Fibroblast of the aortic adventitia (primary cell): ENCODE results near the gene TLE4. TPM values are rescaled to one million over a fixed set of nuclear protein-coding genes. Genes with fewer than 3 reads are reported as not detected.
A peak's percentile ranks its signal among the peaks of the same experiment; 100 is the strongest.

Source experiments
- DNase-seq: peaks from one replicate; pipeline ENCODE4 v3.0.0-alpha.2; 2010; ENCODE audit warnings: low read depth
- H3K4me3 ChIP-seq: 2 replicates; pipeline ENCODE4 v1.5.1; 2011; ENCODE audit warnings: low read depth, mild to moderate bottlenecking, control low read depth, low read length, moderate library complexity
- total RNA-seq: library from RNA; depleted of rRNA; stranded (reverse); fragments of >200 nt; gene quantifications from 2 replicates; pipeline ENCODE4 v1.2.3, GENCODE V29; 2012; ENCODE audit warnings: low replicate concordance
- TF ChIP-seq, protein P1 (sequence below): IDR thresholded peaks from 2 replicates; pipeline ENCODE4 v1.5.1; 2011; ENCODE audit warnings: mild to moderate bottlenecking, low read length, control low read depth, inconsistent platforms; ENCODE audit not compliant: insufficient read depth

The TLE4 gene
- total RNA-seq, 1 donor = 14.7 TPM

DNA sequence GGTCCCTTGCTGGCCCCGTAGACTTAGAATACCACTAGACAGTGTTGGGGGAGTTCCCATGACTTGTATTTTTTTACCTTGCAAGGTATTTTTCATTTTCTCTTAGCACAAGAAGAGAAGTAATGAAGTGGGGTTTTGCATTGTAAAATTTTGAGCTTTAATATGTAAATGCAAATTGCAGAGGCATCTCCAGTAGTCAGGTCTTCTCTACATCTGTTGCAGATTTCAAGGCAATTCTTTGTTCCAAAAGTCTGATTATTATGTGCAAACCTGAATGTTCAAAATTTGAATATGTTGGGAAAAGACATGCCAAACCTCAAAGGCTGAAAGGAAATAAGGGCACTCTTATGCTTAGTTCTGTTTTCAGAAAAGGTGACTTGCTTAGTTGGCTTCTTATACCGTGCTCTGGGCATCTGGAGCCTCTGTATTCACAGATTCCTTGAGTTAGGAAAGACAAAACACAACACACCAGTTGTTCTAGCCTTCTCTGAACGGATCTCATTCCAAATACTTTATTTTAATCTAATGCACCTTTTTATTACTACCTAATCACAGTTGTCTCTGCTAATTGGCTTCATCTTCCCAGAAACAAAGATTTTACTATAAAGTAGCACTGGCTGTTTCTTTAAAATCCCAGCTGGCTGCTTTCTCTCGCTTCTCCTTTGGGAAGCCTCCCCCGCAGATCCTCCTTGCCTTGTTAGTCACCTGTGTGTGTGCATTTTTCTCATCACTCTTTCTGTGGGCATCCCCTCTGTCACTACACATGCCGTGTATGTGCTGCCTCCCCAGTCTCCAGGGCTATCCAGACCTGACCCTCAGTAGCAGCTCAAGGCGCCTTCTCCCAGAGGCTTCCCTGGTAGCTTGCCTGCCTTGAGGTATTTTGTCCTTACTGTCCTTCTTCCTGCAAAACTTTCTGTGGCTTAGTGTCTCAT, 138.2 kb downstream of the TLE4 start:
- TF ChIP-seq, protein P1, sequence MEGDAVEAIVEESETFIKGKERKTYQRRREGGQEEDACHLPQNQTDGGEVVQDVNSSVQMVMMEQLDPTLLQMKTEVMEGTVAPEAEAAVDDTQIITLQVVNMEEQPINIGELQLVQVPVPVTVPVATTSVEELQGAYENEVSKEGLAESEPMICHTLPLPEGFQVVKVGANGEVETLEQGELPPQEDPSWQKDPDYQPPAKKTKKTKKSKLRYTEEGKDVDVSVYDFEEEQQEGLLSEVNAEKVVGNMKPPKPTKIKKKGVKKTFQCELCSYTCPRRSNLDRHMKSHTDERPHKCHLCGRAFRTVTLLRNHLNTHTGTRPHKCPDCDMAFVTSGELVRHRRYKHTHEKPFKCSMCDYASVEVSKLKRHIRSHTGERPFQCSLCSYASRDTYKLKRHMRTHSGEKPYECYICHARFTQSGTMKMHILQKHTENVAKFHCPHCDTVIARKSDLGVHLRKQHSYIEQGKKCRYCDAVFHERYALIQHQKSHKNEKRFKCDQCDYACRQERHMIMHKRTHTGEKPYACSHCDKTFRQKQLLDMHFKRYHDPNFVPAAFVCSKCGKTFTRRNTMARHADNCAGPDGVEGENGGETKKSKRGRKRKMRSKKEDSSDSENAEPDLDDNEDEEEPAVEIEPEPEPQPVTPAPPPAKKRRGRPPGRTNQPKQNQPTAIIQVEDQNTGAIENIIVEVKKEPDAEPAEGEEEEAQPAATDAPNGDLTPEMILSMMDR = no peak
- no peak for DNase-seq
- H3K4me3 ChIP-seq = no peak overlapping the region

DNA sequence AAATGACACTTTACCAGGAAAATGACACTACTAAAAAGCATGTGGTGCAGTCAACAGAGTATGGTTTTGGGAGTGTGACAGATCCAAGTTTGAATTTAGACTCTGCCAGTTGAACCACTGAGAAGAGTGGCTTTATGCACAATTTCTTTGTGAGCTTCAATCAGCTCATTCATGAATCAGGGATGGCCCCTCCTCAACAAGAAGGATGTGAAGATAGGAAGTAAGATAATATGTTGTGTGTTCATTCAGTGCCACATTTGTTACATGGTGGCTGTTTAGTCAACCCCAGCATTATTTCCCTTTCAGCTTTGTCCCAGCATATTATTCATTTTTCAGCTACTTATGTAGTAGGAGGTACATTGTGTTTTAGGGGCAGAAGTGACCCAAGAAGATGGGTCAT, 140.1 kb downstream of the TLE4 start:
- no peak for DNase-seq
- H3K4me3 ChIP-seq = no peak overlapping the region
- TF ChIP-seq, protein P1 = no peak

DNA sequence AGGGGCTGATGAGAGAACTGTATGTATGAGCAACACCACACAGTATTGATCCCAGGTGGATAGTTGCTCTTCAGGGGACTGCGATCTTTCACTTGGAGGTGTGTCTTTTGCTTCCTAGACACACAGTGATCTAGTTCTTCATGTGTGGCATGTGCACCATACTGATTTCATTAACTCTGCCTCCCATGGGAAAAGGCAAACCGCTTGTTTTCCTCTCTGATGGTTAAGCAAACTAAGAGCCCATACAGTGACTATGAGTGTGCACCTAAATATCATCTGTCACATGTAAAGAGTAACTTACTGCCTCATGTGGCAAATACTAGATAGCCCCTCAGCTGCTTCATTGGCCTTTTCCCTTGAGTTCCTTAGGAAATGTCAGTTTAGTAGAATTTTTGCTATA, 147.3 kb downstream of the TLE4 start:
- TF ChIP-seq, protein P1 = no peak
- no peak overlapping the region for H3K4me3 ChIP-seq
- DNase-seq = no peak

DNA sequence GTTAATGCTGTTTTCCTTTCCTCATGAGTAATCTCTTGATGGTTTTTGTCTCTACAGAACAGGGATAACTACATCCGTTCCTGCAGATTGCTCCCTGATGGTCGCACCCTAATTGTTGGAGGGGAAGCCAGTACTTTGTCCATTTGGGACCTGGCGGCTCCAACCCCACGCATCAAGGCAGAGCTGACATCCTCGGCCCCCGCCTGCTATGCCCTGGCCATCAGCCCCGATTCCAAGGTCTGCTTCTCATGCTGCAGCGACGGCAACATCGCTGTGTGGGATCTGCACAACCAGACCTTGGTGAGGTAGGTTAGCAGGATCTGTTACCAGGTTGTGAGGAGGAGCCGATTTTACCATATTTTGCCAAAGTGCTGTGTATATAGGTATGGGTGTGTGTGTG, 148.2 kb downstream of the TLE4 start:
- H3K4me3 ChIP-seq = no peak overlapping the region
- TF ChIP-seq, protein P1 = no peak
- DNase-seq = no peak

DNA sequence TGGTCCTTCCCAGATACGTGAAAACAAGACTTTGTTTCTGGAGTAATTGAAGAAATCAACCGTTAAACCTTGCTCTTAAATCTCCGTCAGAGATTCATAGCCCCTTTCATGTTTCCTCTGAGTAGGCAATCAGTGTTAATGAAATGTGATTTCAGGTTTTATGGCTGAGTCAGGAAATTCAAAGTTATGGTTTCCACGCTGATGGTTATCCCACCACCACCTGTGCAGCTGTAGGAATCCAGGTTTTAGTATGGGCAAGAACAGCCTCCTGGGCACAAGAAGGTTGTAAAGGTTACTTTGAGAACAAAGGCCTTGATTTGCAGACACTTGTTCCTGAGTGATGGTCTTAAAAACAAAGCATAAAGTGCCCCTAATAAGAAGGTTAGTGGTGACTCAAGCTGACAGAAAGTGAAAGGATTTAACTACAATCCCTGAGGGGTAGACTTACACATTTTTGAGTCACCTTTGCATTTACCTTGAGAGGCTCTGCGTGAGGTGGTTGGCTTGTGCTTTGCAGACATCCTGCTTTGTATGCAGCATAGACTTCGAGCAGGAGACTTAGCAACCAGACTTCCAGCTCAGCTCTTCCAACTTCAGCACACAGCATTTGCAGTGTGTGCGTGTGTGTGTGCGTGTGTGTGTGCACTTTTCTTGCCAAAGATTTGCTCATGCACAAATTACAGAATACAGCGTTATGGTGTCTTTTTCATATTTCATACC, 159.6 kb downstream of the TLE4 start:
- peak; percentile 5 for DNase-seq
- TF ChIP-seq, protein P1 = no peak
- no peak overlapping the region for H3K4me3 ChIP-seq

DNA sequence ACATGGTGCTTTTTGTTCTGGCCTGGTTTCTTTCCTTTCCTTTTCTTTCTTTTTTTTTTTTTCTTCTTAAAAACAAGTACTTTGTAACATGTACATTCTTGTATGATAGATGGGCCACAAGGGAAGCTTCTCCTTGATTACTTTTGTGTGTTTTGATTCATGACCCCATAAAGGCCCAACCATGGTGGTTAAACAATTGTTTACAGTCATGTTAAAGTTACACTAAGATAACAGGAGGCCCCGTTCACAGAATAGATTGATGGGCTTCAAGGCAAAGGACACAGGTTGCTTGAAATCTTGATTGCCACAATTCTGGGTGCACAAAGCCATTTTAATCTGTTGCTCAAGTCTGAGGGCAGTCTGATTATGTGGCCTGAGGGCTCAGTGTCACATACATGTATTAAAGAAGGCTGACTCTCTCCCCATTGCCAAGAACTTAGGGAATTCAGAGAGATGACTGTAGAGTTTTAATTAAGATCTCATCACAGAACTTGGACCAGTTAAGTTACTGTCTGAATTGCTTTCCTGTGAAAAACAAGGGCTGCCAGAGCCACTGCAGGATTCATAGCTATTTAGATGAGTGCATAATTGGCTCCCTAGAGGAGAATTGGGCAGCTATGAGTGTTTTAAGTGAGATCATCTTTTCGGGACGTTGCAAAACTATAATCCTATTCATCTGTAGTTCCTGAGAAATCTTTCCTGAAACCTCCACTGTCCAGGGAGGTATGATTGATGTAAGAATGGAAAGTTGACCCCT, 163.4 kb downstream of the TLE4 start:
- peak; percentile 1 for DNase-seq
- TF ChIP-seq, protein P1 = no peak
- no peak overlapping the region for H3K4me3 ChIP-seq
